ENCODE results near the gene NUP98.
"Not testable (repeated sequence)": the region's sequence is repeated elsewhere in the genome, so short reads cannot be mapped to it uniquely, and the experiment has no call there.

- TF ChIP-seq EZH2phosphoT487 (IDR thresholded peaks at IDR 0.05; ENCODE audit: borderline replicate concordance, low read depth, low read length); CTCF (conservative IDR thresholded peaks at IDR 0.05; ENCODE audit: low read length): not testable (repeated sequence)
These were observed 3.0 kb downstream of the NUP98 start for GRCh38 chr11:3794387-3794786.

Data from OCI-LY7 (cell line).